Thyroid gland (tissue), 4 donors: ENCODE data around the gene CCDC149.

Experiments
- CTCF ChIP-seq, 6 experiments: fragments of 200-600 bp in 3 of 6; fragments of 450-650 bp in 3 of 6; sonication (generic) in 3 of 6; IDR thresholded peaks; one replicate each; pipeline ENCODE4 v1.5.1; 2016 to 2019; ENCODE audit warnings: antibody characterized with exemption in 6 of 6, mild to moderate bottlenecking in 2 of 6, inconsistent platforms in 1 of 6, moderate library complexity in 1 of 6
- POLR2A ChIP-seq, 2 donors: fragments of 450-650 bp; IDR thresholded peaks; one replicate each; pipeline ENCODE4 v1.6.1; 2017; ENCODE audit warnings: antibody characterized with exemption in 2 of 2, mild to moderate bottlenecking in 2 of 2, moderate library complexity in 1 of 2

GRCh38 chr4:24872720-24873119 lies 40.1 kb downstream of the CCDC149 start:
- TF ChIP-seq CTCF (IDR thresholded peaks at IDR 0.05): no peak
- TF ChIP-seq POLR2A (IDR thresholded peaks at IDR 0.05): no peak
